Sigmoid colon (tissue), 4 donors: ENCODE data around the gene CFTR.

Experiments
- CTCF ChIP-seq, 4 experiments: fragments of 450-650 bp in 3 of 4; fragments of 200-600 bp in 1 of 4; IDR thresholded peaks; one replicate each; pipeline ENCODE4 v1.5.1; 2016 to 2019; ENCODE audit warnings: antibody characterized with exemption in 4 of 4, mild to moderate bottlenecking in 3 of 4, moderate library complexity in 2 of 4
- POLR2A ChIP-seq, 2 donors: fragments of 450-650 bp; IDR thresholded peaks; one replicate each; pipeline ENCODE4 v1.6.1; 2016; ENCODE audit warnings: antibody characterized with exemption in 2 of 2, mild to moderate bottlenecking in 2 of 2, moderate library complexity in 2 of 2
- POLR2AphosphoS5 ChIP-seq, 4 donors: sonication (generic); formaldehyde crosslinking; IDR thresholded peaks; one replicate each; pipeline ENCODE4 v1.6.1; 2017; ENCODE audit warnings: antibody characterized with exemption in 4 of 4

GRCh38 chr7:117674617-117675016 is 194.8 kb downstream of the CFTR start:
- no peak for TF ChIP-seq CTCF (IDR thresholded peaks at IDR 0.05)
- no peak for TF ChIP-seq POLR2AphosphoS5 (IDR thresholded peaks at IDR 0.05)
- no peak for TF ChIP-seq POLR2A (IDR thresholded peaks at IDR 0.05)
